GM19452 (cell line): Measurements from ENCODE around the gene TBXAS1.

Experiments used
- ATAC-seq: cut with Tn5 transposase; IDR thresholded peaks from one replicate; pipeline ENCODE4 v1.9.1; 2021; ENCODE audit not compliant: unreplicated experiment

TBXAS1 gene

DNA sequence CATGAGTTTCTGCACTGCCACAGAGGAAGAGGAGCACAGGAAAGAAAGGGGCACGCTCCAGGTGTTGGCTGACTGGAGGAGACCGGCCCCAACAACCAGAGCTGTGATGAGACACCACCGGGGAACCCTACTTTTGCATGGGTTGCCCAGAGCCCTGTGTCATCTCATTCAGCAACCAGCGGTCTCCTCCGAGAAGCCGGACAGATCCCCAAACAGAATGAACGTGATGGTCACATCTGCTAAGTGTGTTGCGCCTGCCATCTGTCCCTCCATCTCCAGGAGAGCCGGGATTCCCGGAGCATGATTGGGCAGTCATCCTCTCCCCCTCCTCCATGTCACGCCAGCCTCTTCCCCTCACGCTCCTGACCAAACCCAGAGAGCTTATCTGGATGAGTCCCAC, 210.8 kb downstream of the TBXAS1 start:
- no peak for ATAC-seq

- ATAC-seq, result no peak
Observed at GRCh38 chr7:140041659-140042385, 212.8 kb downstream of the TBXAS1 start.

DNA sequence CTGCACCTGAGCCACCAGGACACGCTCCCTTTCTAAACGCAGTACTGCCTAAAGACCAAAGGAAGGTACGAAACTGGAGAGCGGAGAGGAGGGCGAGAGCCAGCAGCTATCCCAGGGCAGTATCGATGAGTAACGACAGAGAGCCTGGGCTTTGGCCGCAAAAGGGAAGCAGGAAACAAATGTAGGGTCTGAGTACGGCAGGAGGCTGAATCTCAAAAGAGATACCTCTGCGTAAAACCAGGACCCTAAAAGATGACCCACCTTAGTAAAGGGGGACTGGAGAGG, 213.3 kb downstream of the TBXAS1 start:
- ATAC-seq, result no peak

- ATAC-seq, result no peak
Observed at GRCh38 chr7:140044251-140044650, 215.2 kb downstream of the TBXAS1 start.

GRCh38 chr7:140045697-140046096, 216.6 kb downstream of the TBXAS1 start:
- ATAC-seq, result no peak

DNA sequence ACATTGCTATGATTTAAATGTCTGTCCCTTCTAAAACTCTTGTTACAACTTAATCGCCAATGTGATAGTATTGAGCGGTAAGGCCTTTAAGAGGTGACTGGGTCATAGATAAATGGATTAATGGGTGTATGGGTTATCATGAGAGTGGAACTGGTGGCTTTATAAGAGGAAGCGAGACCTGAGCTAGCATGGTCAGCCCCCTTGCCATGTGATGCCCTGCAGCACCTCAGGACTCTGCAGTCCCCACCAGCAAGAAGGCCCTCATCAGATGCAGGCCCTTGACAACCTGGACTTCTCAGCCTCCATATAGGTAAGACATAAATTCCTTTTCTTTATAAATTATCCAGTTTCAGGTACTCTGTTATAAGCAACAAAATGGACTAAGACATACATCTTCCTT, 218.1 kb downstream of the TBXAS1 start:
- ATAC-seq, result no peak

DNA sequence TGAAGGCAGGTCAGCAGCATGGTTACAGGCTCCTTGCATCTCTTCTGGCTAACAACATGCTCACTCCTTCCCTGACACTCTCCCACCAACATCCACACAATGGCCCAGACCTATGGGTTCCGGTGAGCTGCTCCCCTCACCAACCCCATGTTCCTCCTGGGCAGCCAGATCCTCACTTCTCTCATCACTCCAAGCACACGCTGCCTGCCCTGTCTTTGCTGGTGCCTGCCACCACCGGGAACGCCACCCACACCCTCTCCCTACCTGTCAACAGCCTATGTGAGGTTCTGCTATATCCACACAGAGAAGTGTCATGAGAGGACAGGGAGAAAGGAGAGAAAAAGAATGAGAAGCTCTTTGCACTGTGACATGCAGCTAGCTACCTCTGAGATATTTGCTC, 219.1 kb downstream of the TBXAS1 start:
- ATAC-seq, result no peak

DNA sequence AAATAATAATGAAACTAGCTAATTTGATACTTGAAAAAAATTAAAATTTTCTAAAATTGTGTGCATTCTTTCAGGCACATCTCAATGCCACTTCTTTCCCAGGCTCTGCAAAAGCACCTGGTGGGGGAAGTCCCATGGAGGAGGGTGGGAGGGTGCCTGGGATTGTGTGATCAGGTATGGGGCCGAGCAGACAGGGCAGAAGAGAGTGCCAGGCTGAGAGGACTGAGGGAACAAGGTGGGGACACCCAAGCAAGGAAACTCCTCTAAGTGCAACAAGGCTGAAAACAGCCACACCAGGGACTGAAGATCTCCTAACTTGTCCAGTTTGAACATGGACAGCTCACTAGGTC, 219.9 kb downstream of the TBXAS1 start:
- ATAC-seq, result no peak

GRCh38 chr7:140049339-140050024, 220.4 kb downstream of the TBXAS1 start:
- no peak for ATAC-seq

GRCh38 chr7:140050100-140050499, 221.0 kb downstream of the TBXAS1 start:
- ATAC-seq, result no peak

GRCh38 chr7:140051820-140052219, 222.8 kb downstream of the TBXAS1 start:
- ATAC-seq, result no peak

DNA sequence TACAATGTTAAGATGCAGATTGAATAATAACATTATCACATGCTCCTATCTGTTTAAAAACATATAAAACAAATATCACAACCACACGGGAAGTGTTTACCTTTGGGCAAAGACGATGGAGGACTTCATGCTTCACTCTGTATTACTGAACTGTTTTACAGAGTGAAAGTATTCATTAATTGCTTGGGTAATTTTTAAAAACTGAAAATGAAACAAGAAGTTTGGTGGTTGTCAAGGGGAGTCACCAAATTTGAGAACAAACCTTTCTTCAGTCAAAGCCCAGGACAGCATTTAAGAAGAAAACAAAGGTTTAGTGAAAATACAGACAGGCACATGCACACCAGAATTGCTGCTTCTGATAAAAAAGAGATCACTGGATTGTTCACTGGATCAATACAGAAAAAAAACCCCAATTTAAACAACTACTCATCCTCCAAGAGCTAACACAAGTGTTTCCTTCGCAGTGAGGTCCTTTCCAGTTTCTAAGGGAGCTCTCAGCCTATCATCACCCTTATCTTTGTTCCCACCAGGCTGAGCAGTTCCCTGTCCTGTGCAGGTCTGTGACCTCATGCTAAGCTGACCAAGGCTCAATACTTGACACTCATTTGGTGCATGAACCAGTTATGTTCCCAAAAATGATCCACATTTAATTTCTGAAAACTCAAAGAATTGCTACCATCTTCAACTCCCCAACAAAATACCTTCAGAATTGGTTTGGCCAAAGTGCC, 224.9 kb downstream of the TBXAS1 start:
- peak; percentile 90 for ATAC-seq

DNA sequence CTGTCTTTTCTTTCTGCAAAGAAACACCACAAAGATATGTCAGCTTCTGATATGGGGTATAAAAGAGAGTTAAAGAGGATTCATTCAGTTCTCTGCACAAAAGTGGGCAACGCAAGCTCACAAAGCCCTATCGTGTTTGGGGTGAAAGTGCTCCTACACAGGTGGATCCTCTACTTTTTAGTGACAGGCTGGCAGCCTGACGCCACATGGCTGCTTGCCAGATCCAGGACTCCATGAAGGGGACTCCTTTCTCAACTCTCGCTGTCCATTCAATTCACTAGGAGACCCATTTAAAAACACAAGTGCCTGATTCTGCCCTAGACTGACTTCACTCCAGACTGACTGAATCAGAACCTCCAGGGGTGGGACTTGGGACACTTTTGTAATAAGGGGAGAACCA, 225.7 kb downstream of the TBXAS1 start:
- ATAC-seq, result no peak

GRCh38 chr7:140055833-140056232, 226.8 kb downstream of the TBXAS1 start:
- no peak for ATAC-seq

DNA sequence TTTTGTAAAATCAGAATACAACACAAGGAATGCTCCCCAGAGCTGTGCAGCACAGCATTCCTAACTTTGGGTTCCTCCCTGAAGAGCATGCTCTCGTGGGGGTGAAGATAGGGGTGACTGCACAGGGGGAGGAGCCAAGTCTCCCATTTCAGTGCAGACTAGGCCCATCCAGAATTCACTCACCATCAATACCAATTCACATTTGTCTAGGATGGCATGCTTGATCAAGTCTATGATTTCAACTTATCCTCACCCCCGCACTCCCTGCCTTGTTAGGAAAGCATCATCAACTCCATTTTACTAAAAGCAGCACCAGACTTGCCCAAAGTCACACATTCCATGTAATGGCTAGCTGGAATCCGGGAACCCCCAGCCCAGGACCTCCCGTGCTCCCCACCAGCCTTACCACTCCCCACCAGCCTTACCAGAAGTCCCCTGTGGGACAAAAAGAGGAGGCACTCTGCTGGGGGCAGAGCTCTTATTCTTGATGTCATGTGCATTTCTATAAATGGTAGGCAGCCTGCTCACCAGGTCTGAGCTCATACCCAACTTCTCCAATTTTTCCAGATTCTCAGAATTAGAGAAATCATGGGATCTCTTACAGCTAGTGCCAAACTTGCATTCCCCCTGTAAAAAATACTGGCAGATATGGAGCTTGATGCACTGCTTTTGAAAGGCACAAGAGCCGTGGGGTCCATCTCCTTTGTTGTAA, 227.5 kb downstream of the TBXAS1 start:
- no peak for ATAC-seq

- ATAC-seq, result no peak
Observed at GRCh38 chr7:140057143-140057535, 228.1 kb downstream of the TBXAS1 start.

- ATAC-seq, result no peak
Observed at GRCh38 chr7:140058517-140058916, 229.5 kb downstream of the TBXAS1 start.

- ATAC-seq, result no peak
Observed at GRCh38 chr7:140059273-140060242, 230.5 kb downstream of the TBXAS1 start.

DNA sequence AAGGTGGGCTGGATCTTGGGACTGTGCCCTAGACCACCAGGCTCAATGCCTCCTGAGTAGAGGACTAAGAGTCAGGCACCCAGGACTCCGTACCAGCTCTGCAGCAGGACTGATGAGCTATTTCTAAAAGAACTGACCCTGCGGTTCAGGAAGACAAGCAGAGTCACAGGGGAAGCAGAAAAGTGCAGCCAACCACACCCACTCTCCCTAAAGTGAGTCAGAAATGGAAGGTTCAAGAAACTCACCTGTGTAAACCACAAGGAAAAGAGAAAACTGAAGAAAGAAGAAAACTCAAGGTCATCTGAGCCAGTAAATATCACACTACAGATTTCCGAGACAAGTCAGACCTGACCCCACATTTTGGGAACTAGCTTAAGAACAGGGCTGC, 231.2 kb downstream of the TBXAS1 start:
- ATAC-seq, result no peak

- no peak for ATAC-seq
Observed at GRCh38 chr7:140060788-140061606, 231.9 kb downstream of the TBXAS1 start.
